ENCODE data around the gene LRRC32. TPM values are rescaled to one million over a fixed set of nuclear protein-coding genes. Genes with fewer than 3 reads are reported as not detected.
"Not testable (repeated sequence)": the region's sequence is repeated elsewhere in the genome, so short reads cannot be mapped to it uniquely, and the experiment has no call there.

The LRRC32 gene
- polyA plus RNA-seq, 3 donors, result 1.5 TPM; not detected in 2

- Histone ChIP-seq H3K4me3 (replicated peaks in 1 of 3; ENCODE audit: low read depth in 2 of 3, low read length in 3 of 3) (no peak overlapping the region), H3K4me2 (replicated peaks; ENCODE audit: extremely low read depth, low read length, poor library complexity, severe bottlenecking) (no peak overlapping the region), H3K79me2 (ENCODE audit: insufficient read depth, low read length) (no peaks in the 10 kb centered on the region), H2AFZ (ENCODE audit: insufficient read depth, low read depth, low read length, poor library complexity, severe bottlenecking) (no peak overlapping the region), H3K36me3 (replicated peaks in 1 of 2; ENCODE audit: control insufficient read depth in 1 of 2, insufficient read depth in 2 of 2, low read length in 2 of 2) (no peaks in the 10 kb centered on the region), H4K20me1 (ENCODE audit: insufficient read depth, low read length) (no peaks in the 10 kb centered on the region), H3K27me3 (ENCODE audit: control insufficient read depth in 2 of 2, insufficient read depth in 2 of 2, low read length in 2 of 2) (peaks cover 2 to 6% of the 10 kb centered on the region in 2 donors), H3K9ac (ENCODE audit: insufficient read depth, low read length, poor library complexity, severe bottlenecking) (no peak overlapping the region), H3K4me1 (ENCODE audit: control insufficient read depth in 1 of 2, insufficient read depth in 2 of 2, low read length in 2 of 2) (no peaks in the 10 kb centered on the region), H3K27ac (ENCODE audit: low read depth in 1 of 2, low read length in 2 of 2) (no peak overlapping the region), H3K9me3 (replicated peaks in 1 of 2; ENCODE audit: control insufficient read depth in 1 of 2, insufficient read depth in 1 of 2, low read length in 2 of 2) (peaks cover 2 to 6% of the 10 kb centered on the region in 2 donors)
- H3K36me3 Mint-ChIP-seq, result no peaks in the 10 kb centered on the region
- no peak for TF ChIP-seq CTCF (IDR thresholded peaks at IDR 0.05)
- H3K4me1 Mint-ChIP-seq, result no peaks in the 10 kb centered on the region
- H3K4me3 Mint-ChIP-seq, result no peak overlapping the region
- no peak overlapping the region for H3K27ac Mint-ChIP-seq
- 100% methylated on average over 1 of the region's 5 CpGs for WGBS (ENCODE audit: insufficient coverage)
- H3K9me3 Mint-ChIP-seq, result peaks cover 0 to 16% (median 6%) of the 10 kb centered on the region in 7 donors
- intact Hi-C loops (cut with micrococcal nuclease), result no loop called here
- peaks cover 5 to 17% (median 6%) of the 10 kb centered on the region in 3 donors for H3K27me3 Mint-ChIP-seq (ENCODE audit: low read depth in 3 of 3)
- DNase-seq, result no peak
These were observed 26.0 kb downstream of the LRRC32 start for GRCh38 chr11:76644591-76644990.

GRCh38 chr11:76643711-76644110 lies 26.8 kb downstream of the LRRC32 start:
- H2AFZ ChIP-seq (ENCODE audit: insufficient read depth, low read depth, low read length, poor library complexity, severe bottlenecking); H3K4me1 Mint-ChIP-seq; intact Hi-C loops (cut with micrococcal nuclease); H3K36me3 ChIP-seq (replicated peaks in 1 of 2; ENCODE audit: control insufficient read depth in 1 of 2, insufficient read depth in 2 of 2, low read length in 2 of 2); H3K79me2 ChIP-seq (ENCODE audit: insufficient read depth, low read length); H3K27me3 ChIP-seq (ENCODE audit: control insufficient read depth in 2 of 2, insufficient read depth in 2 of 2, low read length in 2 of 2); H3K4me3 ChIP-seq (replicated peaks in 1 of 3; ENCODE audit: low read depth in 2 of 3, low read length in 3 of 3); H3K9ac ChIP-seq (ENCODE audit: insufficient read depth, low read length, poor library complexity, severe bottlenecking); H3K9me3 ChIP-seq (replicated peaks in 1 of 2; ENCODE audit: control insufficient read depth in 1 of 2, insufficient read depth in 1 of 2, low read length in 2 of 2); H3K4me3 Mint-ChIP-seq; DNase-seq; H3K4me2 ChIP-seq (replicated peaks; ENCODE audit: extremely low read depth, low read length, poor library complexity, severe bottlenecking); H3K27ac ChIP-seq (ENCODE audit: low read depth in 1 of 2, low read length in 2 of 2); H3K27ac Mint-ChIP-seq; H4K20me1 ChIP-seq (ENCODE audit: insufficient read depth, low read length); H3K4me1 ChIP-seq (ENCODE audit: control insufficient read depth in 1 of 2, insufficient read depth in 2 of 2, low read length in 2 of 2); H3K36me3 Mint-ChIP-seq: not testable (repeated sequence)
- H3K27me3 Mint-ChIP-seq (ENCODE audit: low read depth in 3 of 3), result peaks cover 5 to 21% (median 6%) of the 10 kb centered on the region in 3 donors
- peaks cover 0 to 16% (median 6%) of the 10 kb centered on the region in 7 donors for H3K9me3 Mint-ChIP-seq
- no CpG with 5 or more reads among the region's 3 CpGs for WGBS (ENCODE audit: insufficient coverage)

Measured in CD14-positive monocyte (primary cell).